ENCODE data around the gene ENTREP3. TPM values are rescaled to one million over a fixed set of nuclear protein-coding genes. Genes with fewer than 3 reads are reported as not detected.

The ENTREP3 gene
- total RNA-seq, 4 donors from 2014 or later: 5.6 to 12.0 (median 7.8) TPM

- no peaks in the 10 kb centered on the region for H3K27me3 ChIP-seq
- intact Hi-C loops (cut with DNase I): no loop called here
- peak within 1 kb of the TSS; percentile 56 to 80 (median 58) for H3K27ac ChIP-seq
- H3K4me3 ChIP-seq (replicated peaks in 1 of 3): peak within 1 kb of the TSS; percentile 50 to 57 (median 53)
- peaks cover 11 to 12% of the 10 kb centered on the region in 2 donors for H3K4me1 ChIP-seq
- TF ChIP-seq POLR2A (IDR thresholded peaks at IDR 0.05) (peak in 1 of 2 donors; percentile 77), CTCF (IDR thresholded peaks at IDR 0.05) (peak in 1 of 6 experiments; percentile 4)
- H3K9me3 ChIP-seq: no peaks in the 10 kb centered on the region
- 0 to 1% methylated on average over 28 to 29 of the region's 47 CpGs for WGBS, 2 donors
- peaks cover 36 to 44% of the 10 kb centered on the region in 2 donors for H3K36me3 ChIP-seq
- peak; percentile 98 for DNase-seq
These were observed 6.8 kb upstream of the ENTREP3 start, which contains the start of gene SCAMP3 for GRCh38 chr1:155261852-155262673. Gene SCAMP3 (minus strand): TSS chr1:155262360. CDS start chr1:155262151, 209 bp downstream.

- intact Hi-C loops (cut with DNase I): no loop called here
- TF ChIP-seq CTCF (IDR thresholded peaks at IDR 0.05) (peak in 1 of 6 experiments; percentile 19), POLR2A (IDR thresholded peaks at IDR 0.05) (no peak)
- peak overlapping the region; percentile 50 to 57 (median 53) for H3K4me3 ChIP-seq (replicated peaks in 1 of 3)
- no peaks in the 10 kb centered on the region for H3K9me3 ChIP-seq
- H3K4me1 ChIP-seq: peaks cover 11 to 12% of the 10 kb centered on the region in 2 donors
- peak in 1 of 2 donors; percentile 20 for DNase-seq
- peaks cover 30 to 38% of the 10 kb centered on the region in 2 donors for H3K36me3 ChIP-seq
- H3K27me3 ChIP-seq: no peaks in the 10 kb centered on the region
- whole genome bisulfite sequencing, 2 donors: 0% methylated on average over 7 to 9 of the region's 9 CpGs
- peak overlapping the region; percentile 12 to 80 (median 52) for H3K27ac ChIP-seq
These were observed 6.2 kb upstream of the ENTREP3 start for GRCh38 chr1:155261493-155261851.

GRCh38 chr1:155260276-155260675 is 5.0 kb upstream of the ENTREP3 start:
- no peak for DNase-seq
- Histone ChIP-seq H3K27me3 (no peaks in the 10 kb centered on the region), H3K9me3 (no peaks in the 10 kb centered on the region), H3K27ac (no peak overlapping the region), H3K4me3 (replicated peaks in 1 of 3) (no peak overlapping the region), H3K36me3 (peaks cover 22 to 26% of the 10 kb centered on the region in 2 donors), H3K4me1 (peaks cover 12 to 19% of the 10 kb centered on the region in 2 donors)
- no peak for TF ChIP-seq CTCF (IDR thresholded peaks at IDR 0.05)
- TF ChIP-seq POLR2A (IDR thresholded peaks at IDR 0.05): no peak
- WGBS, 2 donors: 89 to 92% methylated on average over 5 of the region's 5 CpGs
- intact Hi-C loops (cut with DNase I): no loop called here

GRCh38 chr1:155256058-155256852 is 972 bp upstream of the ENTREP3 start:
- DNase-seq: no peak
- intact Hi-C loops (cut with DNase I): loop anchor here (5.0 kb wide), 1 partner anchor 66 kb away; the partner anchor contains the start of gene RUSC1
- Histone ChIP-seq H3K36me3 (peaks cover 3 to 4% of the 10 kb centered on the region in 2 donors), H3K27me3 (no peaks in the 10 kb centered on the region), H3K4me3 (replicated peaks in 1 of 3) (no peak overlapping the region), H3K27ac (peak overlapping the region; percentile 89 to 98 (median 95)), H3K4me1 (peaks cover 14 to 23% of the 10 kb centered on the region in 2 donors), H3K9me3 (no peaks in the 10 kb centered on the region)
- WGBS, 2 donors: 80 to 86% methylated on average over 14 to 20 of the region's 20 CpGs
- TF ChIP-seq POLR2A (IDR thresholded peaks at IDR 0.05): no peak
- no peak for TF ChIP-seq CTCF (IDR thresholded peaks at IDR 0.05)

Measured in thyroid gland (tissue), 4 donors.